ENCODE data around the gene SAMM50.

SAMM50 gene

GRCh38 chr22:43944670-43945430 is 10.4 kb upstream of the SAMM50 start:
- no peak overlapping the region for H3K4me3 ChIP-seq (ENCODE audit: low read depth, low read length)
- no peak for DNase-seq (ENCODE audit: low read depth)
- no peak for TF ChIP-seq CTCF (IDR thresholded peaks at IDR 0.05; ENCODE audit: control insufficient read depth, extremely low read depth, insufficient read depth)

GRCh38 chr22:43945632-43946383 is 9.4 kb upstream of the SAMM50 start:
- TF ChIP-seq CTCF (IDR thresholded peaks at IDR 0.05; ENCODE audit: control insufficient read depth, extremely low read depth, insufficient read depth), result peak; percentile 83
- DNase-seq (ENCODE audit: low read depth), result no peak
- no peak overlapping the region for H3K4me3 ChIP-seq (ENCODE audit: low read depth, low read length)

GRCh38 chr22:43946384-43946667 is 8.9 kb upstream of the SAMM50 start:
- no peak for DNase-seq (ENCODE audit: low read depth)
- TF ChIP-seq CTCF (IDR thresholded peaks at IDR 0.05; ENCODE audit: control insufficient read depth, extremely low read depth, insufficient read depth), result peak; percentile 22; the same call in 1 of the 2 replicates
- H3K4me3 ChIP-seq (ENCODE audit: low read depth, low read length), result no peak overlapping the region

GRCh38 chr22:43948836-43949406 is 6.3 kb upstream of the SAMM50 start:
- DNase-seq (ENCODE audit: low read depth), result no peak
- no peak for TF ChIP-seq CTCF (IDR thresholded peaks at IDR 0.05; ENCODE audit: control insufficient read depth, extremely low read depth, insufficient read depth)
- no peak overlapping the region for H3K4me3 ChIP-seq (ENCODE audit: low read depth, low read length)

GRCh38 chr22:43951391-43951790 is 3.9 kb upstream of the SAMM50 start:
- TF ChIP-seq CTCF (IDR thresholded peaks at IDR 0.05; ENCODE audit: control insufficient read depth, extremely low read depth, insufficient read depth), result no peak
- no peak for DNase-seq (ENCODE audit: low read depth)
- no peak overlapping the region for H3K4me3 ChIP-seq (ENCODE audit: low read depth, low read length)

GRCh38 chr22:43951966-43952365 is 3.3 kb upstream of the SAMM50 start:
- no peak for TF ChIP-seq CTCF (IDR thresholded peaks at IDR 0.05; ENCODE audit: control insufficient read depth, extremely low read depth, insufficient read depth)
- H3K4me3 ChIP-seq (ENCODE audit: low read depth, low read length), result no peak overlapping the region
- no peak for DNase-seq (ENCODE audit: low read depth)
